ENCODE results near the gene ZNF358.

GRCh38 chr19:7476777-7477494, 39.0 kb upstream of the ZNF358 start:
- TF ChIP-seq CTCF (IDR thresholded peaks at IDR 0.05), result no peak
- TF ChIP-seq POLR2A (IDR thresholded peaks at IDR 0.05), result no peak

Data from body of pancreas (tissue), 4 donors.